Uterus (tissue), 4 donors: ENCODE measurements around the gene NFATC1. TPM values are rescaled to one million over a fixed set of nuclear protein-coding genes. Genes with fewer than 3 reads are reported as not detected.

ENCODE experiments used
- DNase-seq, 2 donors: peaks; one replicate each; pipeline ENCODE4 v3.0.0-alpha.2; 2019 to 2020
- H3K27ac ChIP-seq, 2 donors: fragments of 200-600 bp; sonication (generic); 1 replicate in 1 of 2; 2 replicates in 1 of 2; pipeline ENCODE4 v1.5.1; 2016 to 2018
- H3K27me3 ChIP-seq, 2 donors: fragments of 200-600 bp; sonication (generic); one replicate each; pipeline ENCODE4 v1.5.1; 2018 to 2019; ENCODE audit warnings: control low read depth in 1 of 2
- H3K36me3 ChIP-seq, 2 donors: fragments of 200-600 bp; sonication (generic); one replicate each; pipeline ENCODE4 v1.5.1; 2019; ENCODE audit warnings: control low read depth in 1 of 2
- H3K4me1 ChIP-seq, 2 donors: fragments of 200-600 bp; sonication (generic); one replicate each; pipeline ENCODE4 v1.5.1; 2018 to 2019; ENCODE audit warnings: control low read depth in 1 of 2
- H3K4me3 ChIP-seq, 2 donors: fragments of 200-600 bp; sonication (generic); 1 replicate in 1 of 2; 2 replicates in 1 of 2; pipeline ENCODE4 v1.5.1; 2018 to 2019; ENCODE audit warnings: mild to moderate bottlenecking in 1 of 2
- H3K9me3 ChIP-seq, 2 donors: fragments of 200-600 bp; sonication (generic); one replicate each; pipeline ENCODE4 v1.5.1; 2019; ENCODE audit warnings: control low read depth in 1 of 2
- CTCF ChIP-seq, 4 experiments: fragments of 200-600 bp in 2 of 4; fragments of 450-650 bp in 2 of 4; sonication (generic) in 2 of 4; IDR thresholded peaks; one replicate each; pipeline ENCODE4 v1.5.1; 2016 to 2019; ENCODE audit warnings: antibody characterized with exemption in 4 of 4, mild to moderate bottlenecking in 2 of 4, moderate library complexity in 1 of 4
- POLR2A ChIP-seq, 2 donors: fragments of 450-650 bp; IDR thresholded peaks; one replicate each; pipeline ENCODE4 v1.6.1; 2016; ENCODE audit warnings: antibody characterized with exemption in 2 of 2, mild to moderate bottlenecking in 1 of 2, moderate library complexity in 1 of 2
- intact Hi-C: fragments of 100-400 bp; cut with DNase I; formaldehyde crosslinking; loops from one replicate; pipeline ENCODE4 v1.15.1; 2023; ENCODE audit warnings: low total_unique reads
- total RNA-seq, 4 donors: library from RNA; depleted of rRNA in 3 of 4; stranded (reverse); fragments of >200 nt in 3 of 4; gene quantifications; one replicate each; pipeline versions ENCODE4 v1.1.0 to v1.2.4, GENCODE V29; 2014 to 2023
- donor health status: DM: yes; HTN: yes; CAD: no.

Gene NFATC1
- total RNA-seq, 4 donors from 2014 or later = 9.2 to 25.1 (median 14.6) TPM

- no peak overlapping the region for H3K4me3 ChIP-seq
- H3K4me1 ChIP-seq = no peaks in the 10 kb centered on the region
- TF ChIP-seq CTCF (IDR thresholded peaks at IDR 0.05) = no peak
- no peak for TF ChIP-seq POLR2A (IDR thresholded peaks at IDR 0.05)
- H3K36me3 ChIP-seq = no peaks in the 10 kb centered on the region
- H3K9me3 ChIP-seq = no peaks in the 10 kb centered on the region
- DNase-seq = no peak
- no peaks in the 10 kb centered on the region for H3K27me3 ChIP-seq
- intact Hi-C loops = no loop called here
- no peak overlapping the region for H3K27ac ChIP-seq
These were observed 24.1 kb upstream of the NFATC1 start for GRCh38 chr18:79371561-79372121.

- no peaks in the 10 kb centered on the region for H3K27me3 ChIP-seq
- H3K36me3 ChIP-seq = no peaks in the 10 kb centered on the region
- no peak for DNase-seq
- H3K27ac ChIP-seq = no peak overlapping the region
- no peak for TF ChIP-seq CTCF (IDR thresholded peaks at IDR 0.05)
- no peak for TF ChIP-seq POLR2A (IDR thresholded peaks at IDR 0.05)
- H3K4me1 ChIP-seq = no peaks in the 10 kb centered on the region
- H3K9me3 ChIP-seq = no peaks in the 10 kb centered on the region
- H3K4me3 ChIP-seq = no peak overlapping the region
- intact Hi-C loops = no loop called here
These were observed 23.3 kb upstream of the NFATC1 start for GRCh38 chr18:79372461-79372860.

- TF ChIP-seq CTCF (IDR thresholded peaks at IDR 0.05) = no peak
- TF ChIP-seq POLR2A (IDR thresholded peaks at IDR 0.05) = no peak
- H3K36me3 ChIP-seq = no peaks in the 10 kb centered on the region
- intact Hi-C loops = no loop called here
These were observed 22.7 kb upstream of the NFATC1 start for GRCh38 chr18:79372991-79373390.

GRCh38 chr18:79373736-79374135, 22.0 kb upstream of the NFATC1 start:
- TF ChIP-seq POLR2A (IDR thresholded peaks at IDR 0.05) (no peak), CTCF (IDR thresholded peaks at IDR 0.05) (no peak)
- Histone ChIP-seq H3K4me1 (no peaks in the 10 kb centered on the region), H3K9me3 (no peaks in the 10 kb centered on the region), H3K4me3 (no peak overlapping the region), H3K27me3 (no peaks in the 10 kb centered on the region), H3K36me3 (no peaks in the 10 kb centered on the region), H3K27ac (no peak overlapping the region)
- intact Hi-C loops = no loop called here
- no peak for DNase-seq

More at GRCh38 chr18:79372991-79373390, 22.7 kb upstream of the NFATC1 start:
- Histone ChIP-seq H3K4me1 (no peaks in the 10 kb centered on the region), H3K27me3 (no peaks in the 10 kb centered on the region), H3K4me3 (no peak overlapping the region), H3K9me3 (no peaks in the 10 kb centered on the region), H3K27ac (no peak overlapping the region)
- no peak for DNase-seq

GRCh38 chr18:79374408-79375171, 21.1 kb upstream of the NFATC1 start:
- intact Hi-C loops = no loop called here
- Histone ChIP-seq H3K9me3 (no peaks in the 10 kb centered on the region), H3K4me3 (no peak overlapping the region), H3K27ac (no peak overlapping the region), H3K27me3 (no peaks in the 10 kb centered on the region), H3K36me3 (no peaks in the 10 kb centered on the region), H3K4me1 (no peaks in the 10 kb centered on the region)
- no peak for DNase-seq
- TF ChIP-seq CTCF (IDR thresholded peaks at IDR 0.05) = no peak
